ENCODE data around the gene GPR22.

DNA sequence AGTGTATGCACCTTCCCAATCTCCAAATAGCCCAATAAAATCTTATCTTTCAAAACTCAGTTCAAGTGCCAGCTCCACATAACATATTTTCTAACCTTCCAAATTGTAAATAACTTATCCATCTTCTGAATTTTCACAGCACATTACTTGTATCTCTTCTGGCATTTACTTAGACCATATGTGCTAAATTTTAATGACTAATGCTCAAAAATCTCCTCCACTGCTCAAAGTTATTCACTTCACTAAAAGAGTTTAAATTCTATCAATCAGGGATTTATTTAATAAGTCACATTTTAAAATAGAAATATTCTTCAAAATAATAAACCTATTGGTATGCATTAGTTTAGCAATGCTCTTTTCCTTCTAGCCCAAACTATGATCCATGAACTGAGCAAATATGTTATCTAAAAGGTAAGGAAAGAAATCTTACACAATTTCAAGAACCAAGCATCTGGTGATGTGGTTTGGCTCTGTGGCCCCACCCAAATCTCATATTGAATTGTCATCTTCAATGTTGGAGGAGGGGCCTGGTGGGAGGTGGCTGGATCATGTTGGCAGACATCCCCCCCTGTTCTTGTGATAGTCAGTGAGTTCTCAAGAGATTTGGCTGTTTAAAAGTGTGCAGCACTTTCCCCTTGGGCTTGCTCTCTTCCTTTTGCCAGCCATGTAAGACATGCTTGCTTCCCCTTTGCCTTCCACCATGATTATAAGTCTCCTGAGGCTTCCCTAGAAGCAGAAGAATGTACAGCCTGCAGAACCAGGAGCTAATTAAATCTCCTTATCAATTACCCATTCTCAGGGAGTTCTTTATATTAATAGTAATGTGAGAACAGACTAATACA lies 28.1 kb upstream of the GPR22 start:
- TF ChIP-seq, protein P1, sequence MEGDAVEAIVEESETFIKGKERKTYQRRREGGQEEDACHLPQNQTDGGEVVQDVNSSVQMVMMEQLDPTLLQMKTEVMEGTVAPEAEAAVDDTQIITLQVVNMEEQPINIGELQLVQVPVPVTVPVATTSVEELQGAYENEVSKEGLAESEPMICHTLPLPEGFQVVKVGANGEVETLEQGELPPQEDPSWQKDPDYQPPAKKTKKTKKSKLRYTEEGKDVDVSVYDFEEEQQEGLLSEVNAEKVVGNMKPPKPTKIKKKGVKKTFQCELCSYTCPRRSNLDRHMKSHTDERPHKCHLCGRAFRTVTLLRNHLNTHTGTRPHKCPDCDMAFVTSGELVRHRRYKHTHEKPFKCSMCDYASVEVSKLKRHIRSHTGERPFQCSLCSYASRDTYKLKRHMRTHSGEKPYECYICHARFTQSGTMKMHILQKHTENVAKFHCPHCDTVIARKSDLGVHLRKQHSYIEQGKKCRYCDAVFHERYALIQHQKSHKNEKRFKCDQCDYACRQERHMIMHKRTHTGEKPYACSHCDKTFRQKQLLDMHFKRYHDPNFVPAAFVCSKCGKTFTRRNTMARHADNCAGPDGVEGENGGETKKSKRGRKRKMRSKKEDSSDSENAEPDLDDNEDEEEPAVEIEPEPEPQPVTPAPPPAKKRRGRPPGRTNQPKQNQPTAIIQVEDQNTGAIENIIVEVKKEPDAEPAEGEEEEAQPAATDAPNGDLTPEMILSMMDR (IDR thresholded peaks at IDR 0.05; ENCODE audit: control extremely low read depth in 1 of 3, insufficient read depth in 1 of 3, low read depth in 1 of 3, low read length in 3 of 3) = no peak
- TF ChIP-seq, protein P2, sequence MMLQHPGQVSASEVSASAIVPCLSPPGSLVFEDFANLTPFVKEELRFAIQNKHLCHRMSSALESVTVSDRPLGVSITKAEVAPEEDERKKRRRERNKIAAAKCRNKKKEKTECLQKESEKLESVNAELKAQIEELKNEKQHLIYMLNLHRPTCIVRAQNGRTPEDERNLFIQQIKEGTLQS (IDR thresholded peaks at IDR 0.05; ENCODE audit: insufficient read depth, low read depth, low read length) = no peak
- TF ChIP-seq TAF1 (IDR thresholded peaks at IDR 0.05; ENCODE audit: low read depth, low read length) (no peak), POLR2A (IDR thresholded peaks at IDR 0.05; ENCODE audit: control extremely low read depth in 1 of 2, low read depth in 2 of 2, low read length in 2 of 2) (no peak), CEBPB (IDR thresholded peaks at IDR 0.05; ENCODE audit: low read depth, low read length) (no peak)

Measured in H1 (cell line).